Activated gamma-delta T cell (primary cell): ENCODE data around the gene ACOT8.
"Not testable (repeated sequence)": the region's sequence is repeated elsewhere in the genome, so short reads cannot be mapped to it uniquely, and the experiment has no call there.

Experiments used
- DNase-seq: peaks from one replicate; lab custom pipeline; 2025; lab: John Stamatoyannopoulos, UW

Gene ACOT8

GRCh38 chr20:45827030-45827652 lies 30.1 kb downstream of the ACOT8 start, which contains the start of gene TNNC2:
TNNC2 (minus strand) TSS chr20:45827312; CDS start chr20:45827248, 64 bp downstream.
- no peak for DNase-seq

- DNase-seq: no peak
These were observed 30.7 kb downstream of the ACOT8 start for GRCh38 chr20:45826381-45827019.

GRCh38 chr20:45823949-45824835 lies 33.0 kb downstream of the ACOT8 start:
- no peak for DNase-seq

GRCh38 chr20:45822857-45823256 lies 34.3 kb downstream of the ACOT8 start:
- no peak for DNase-seq

- no peak for DNase-seq
These were observed 35.2 kb downstream of the ACOT8 start for GRCh38 chr20:45821947-45822346.

- DNase-seq: no peak
These were observed 37.7 kb downstream of the ACOT8 start for GRCh38 chr20:45819466-45819865.

- DNase-seq: no peak
These were observed 39.0 kb downstream of the ACOT8 start for GRCh38 chr20:45818239-45818638.

- no peak for DNase-seq
These were observed 39.6 kb downstream of the ACOT8 start for GRCh38 chr20:45817376-45818194.

- no peak for DNase-seq
These were observed 40.2 kb downstream of the ACOT8 start for GRCh38 chr20:45816951-45817350.

GRCh38 chr20:45814314-45814713 lies 42.9 kb downstream of the ACOT8 start:
- DNase-seq: no peak

GRCh38 chr20:45813489-45813888 lies 43.7 kb downstream of the ACOT8 start:
- DNase-seq: no peak

GRCh38 chr20:45813006-45813340 lies 44.2 kb downstream of the ACOT8 start:
- DNase-seq: no peak

GRCh38 chr20:45812157-45813005 lies 44.8 kb downstream of the ACOT8 start, which contains the start of gene UBE2C:
UBE2C (plus strand) TSS chr20:45812644; CDS start chr20:45812696, 52 bp downstream.
- peak; percentile 62 for DNase-seq

GRCh38 chr20:45810191-45810970 lies 46.8 kb downstream of the ACOT8 start:
- DNase-seq: no peak

- no peak for DNase-seq
These were observed 55.3 kb downstream of the ACOT8 start for GRCh38 chr20:45801851-45802250.

- DNase-seq: no peak
These were observed 58.1 kb downstream of the ACOT8 start for GRCh38 chr20:45798935-45799642.

- DNase-seq: not testable (repeated sequence)
These were observed 59.2 kb downstream of the ACOT8 start for GRCh38 chr20:45797955-45798354.

- not testable (repeated sequence) for DNase-seq
These were observed 59.7 kb downstream of the ACOT8 start for GRCh38 chr20:45797510-45797909.

GRCh38 chr20:45796337-45797065 lies 60.7 kb downstream of the ACOT8 start:
- DNase-seq: no peak
